ENCODE data around the gene KRTAP4-4.

- no peak for TF ChIP-seq CEBPB (tag; IDR thresholded peaks at IDR 0.05)
- no peak for TF ChIP-seq KLF1 (tag; IDR thresholded peaks at IDR 0.05)
- TF ChIP-seq HDAC1 (IDR thresholded peaks at IDR 0.05), result no peak
- TF ChIP-seq CTCF (IDR thresholded peaks at IDR 0.05 in 2 of 3, conservative IDR thresholded peaks at IDR 0.05 in 1 of 3; ENCODE audit: insufficient read depth in 2 of 3, low read depth in 1 of 3, low read length in 3 of 3), result no peak
- TF ChIP-seq HDAC6 (IDR thresholded peaks at IDR 0.05; ENCODE audit: low read depth, low read length), result no peak
- no peak for TF ChIP-seq JUND (IDR thresholded peaks at IDR 0.05; ENCODE audit: borderline replicate concordance, low read depth, low read length)
- no peak for TF ChIP-seq JUND (tag; IDR thresholded peaks at IDR 0.05; ENCODE audit: borderline replicate concordance, low read depth, low read length)
Measured at GRCh38 chr17:41141361-41141760, 19.2 kb downstream of the KRTAP4-4 start.

Measured in K562 (cell line).